OCI-LY1 (cell line): Measurements from ENCODE around the gene PPCDC.

Source experiments
- H2AFZ ChIP-seq: fragments of 200-600 bp; sonication (generic), shearing (Covaris generic); 2 replicates; pipeline ENCODE4 v1.6.0; 2014; ENCODE audit warnings: antibody characterized with exemption, mild to moderate bottlenecking, low read length
- H3F3A ChIP-seq: fragments of 200-600 bp; sonication (generic), shearing (Covaris generic); 2 replicates; pipeline ENCODE4 v1.6.0; 2014; ENCODE audit warnings: mild to moderate bottlenecking, antibody characterized with exemption, low read length, moderate library complexity; ENCODE audit not compliant: insufficient read depth
- H3K27ac ChIP-seq: fragments of 200-600 bp; sonication (generic); 2 replicates; pipeline ENCODE4 v1.5.1; 2014; ENCODE audit warnings: low read length, mixed run types, mild to moderate bottlenecking, low read depth; ENCODE audit not compliant: poor library complexity, severe bottlenecking
- H3K27me3 ChIP-seq: fragments of 200-600 bp; sonication (generic); 2 replicates; pipeline ENCODE4 v1.6.0; 2014; ENCODE audit warnings: antibody characterized with exemption, mild to moderate bottlenecking, low read length, moderate library complexity; ENCODE audit not compliant: insufficient read depth
- H3K36me3 ChIP-seq: fragments of 200-600 bp; sonication (generic); 2 replicates; pipeline ENCODE4 v1.6.1; 2014; ENCODE audit warnings: mild to moderate bottlenecking, antibody characterized with exemption, low read length, moderate library complexity, mixed read lengths; ENCODE audit not compliant: insufficient read depth
- H3K4me1 ChIP-seq: fragments of 200-600 bp; sonication (generic); 2 replicates; pipeline ENCODE4 v1.5.1; 2014; ENCODE audit warnings: mild to moderate bottlenecking, low read length, moderate library complexity; ENCODE audit not compliant: insufficient read depth, severe bottlenecking
- H3K4me2 ChIP-seq: fragments of 200-600 bp; sonication (generic), shearing (Covaris generic); 2 replicates; pipeline ENCODE4 v1.6.1; 2014; ENCODE audit warnings: low read length
- H3K4me3 ChIP-seq: fragments of 200-600 bp; sonication (generic); 2 replicates; pipeline ENCODE4 v1.5.1; 2014; ENCODE audit warnings: low read length, low read depth, mild to moderate bottlenecking, mixed read lengths; ENCODE audit not compliant: poor library complexity, severe bottlenecking
- H3K79me2 ChIP-seq: fragments of 200-600 bp; shearing (Covaris generic); 2 replicates; pipeline ENCODE4 v1.6.1; 2016; ENCODE audit warnings: mixed run types, low read length, mixed read lengths; ENCODE audit not compliant: insufficient read depth
- H3K9ac ChIP-seq: fragments of 200-600 bp; sonication (generic), shearing (Covaris generic); 2 replicates; pipeline ENCODE4 v1.6.1; 2014; ENCODE audit warnings: mild to moderate bottlenecking, low read length, mixed read lengths
- H3K9me2 ChIP-seq: fragments of 200-600 bp; sonication (generic), shearing (Covaris generic); 2 replicates; pipeline ENCODE4 v1.6.1; 2014; ENCODE audit warnings: low read depth, mild to moderate bottlenecking, low read length, mixed read lengths
- H3K9me3 ChIP-seq: fragments of 200-600 bp; shearing (Covaris generic); 2 replicates; pipeline ENCODE4 v1.6.1; 2014; ENCODE audit warnings: low read length, mixed read lengths
- H4K20me1 ChIP-seq: fragments of 200-600 bp; sonication (generic), shearing (Covaris generic); 2 replicates; pipeline ENCODE4 v1.6.0; 2016; ENCODE audit warnings: mild to moderate bottlenecking, low read length; ENCODE audit not compliant: insufficient read depth
- EZH2 ChIP-seq: fragments of 200-600 bp; sonication (generic), shearing (Covaris generic); IDR thresholded peaks from 2 replicates; pipeline ENCODE4 v1.8.0; 2017; ENCODE audit warnings: borderline replicate concordance, mixed run types, mild to moderate bottlenecking, antibody characterized with exemption, low read length, moderate library complexity, mixed read lengths
- TF ChIP-seq, protein P1 (sequence below): fragments of 200-600 bp; sonication (generic), shearing (Covaris generic); IDR thresholded peaks from 2 replicates; pipeline ENCODE4 v1.5.1; 2017; ENCODE audit warnings: mild to moderate bottlenecking, antibody characterized with exemption, low read length, moderate library complexity, mixed read lengths

PPCDC gene

GRCh38 chr15:74997543-74997942 is 25.8 kb upstream of the PPCDC start:
- peak overlapping the region; percentile 94 for H3K4me3 ChIP-seq
- no peaks in the 10 kb centered on the region for H3K9me3 ChIP-seq
- no peak for TF ChIP-seq EZH2
- TF ChIP-seq, protein P1, sequence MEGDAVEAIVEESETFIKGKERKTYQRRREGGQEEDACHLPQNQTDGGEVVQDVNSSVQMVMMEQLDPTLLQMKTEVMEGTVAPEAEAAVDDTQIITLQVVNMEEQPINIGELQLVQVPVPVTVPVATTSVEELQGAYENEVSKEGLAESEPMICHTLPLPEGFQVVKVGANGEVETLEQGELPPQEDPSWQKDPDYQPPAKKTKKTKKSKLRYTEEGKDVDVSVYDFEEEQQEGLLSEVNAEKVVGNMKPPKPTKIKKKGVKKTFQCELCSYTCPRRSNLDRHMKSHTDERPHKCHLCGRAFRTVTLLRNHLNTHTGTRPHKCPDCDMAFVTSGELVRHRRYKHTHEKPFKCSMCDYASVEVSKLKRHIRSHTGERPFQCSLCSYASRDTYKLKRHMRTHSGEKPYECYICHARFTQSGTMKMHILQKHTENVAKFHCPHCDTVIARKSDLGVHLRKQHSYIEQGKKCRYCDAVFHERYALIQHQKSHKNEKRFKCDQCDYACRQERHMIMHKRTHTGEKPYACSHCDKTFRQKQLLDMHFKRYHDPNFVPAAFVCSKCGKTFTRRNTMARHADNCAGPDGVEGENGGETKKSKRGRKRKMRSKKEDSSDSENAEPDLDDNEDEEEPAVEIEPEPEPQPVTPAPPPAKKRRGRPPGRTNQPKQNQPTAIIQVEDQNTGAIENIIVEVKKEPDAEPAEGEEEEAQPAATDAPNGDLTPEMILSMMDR, result no peak
- no peaks in the 10 kb centered on the region for H3K27me3 ChIP-seq
- H3K9ac ChIP-seq, result no peak overlapping the region
- peak overlapping the region; percentile 67; the same call in 1 of the 2 replicates for H3K4me2 ChIP-seq
- no peaks in the 10 kb centered on the region for H3F3A ChIP-seq
- H3K36me3 ChIP-seq, result peaks cover 16% of the 10 kb centered on the region
- no peaks in the 10 kb centered on the region for H4K20me1 ChIP-seq
- no peaks in the 10 kb centered on the region for H3K79me2 ChIP-seq
- no peaks in the 10 kb centered on the region for H3K9me2 ChIP-seq
- peak overlapping the region; percentile 58 for H3K27ac ChIP-seq
- H2AFZ ChIP-seq, result no peak overlapping the region
- H3K4me1 ChIP-seq, result peaks cover 37% of the 10 kb centered on the region

DNA sequence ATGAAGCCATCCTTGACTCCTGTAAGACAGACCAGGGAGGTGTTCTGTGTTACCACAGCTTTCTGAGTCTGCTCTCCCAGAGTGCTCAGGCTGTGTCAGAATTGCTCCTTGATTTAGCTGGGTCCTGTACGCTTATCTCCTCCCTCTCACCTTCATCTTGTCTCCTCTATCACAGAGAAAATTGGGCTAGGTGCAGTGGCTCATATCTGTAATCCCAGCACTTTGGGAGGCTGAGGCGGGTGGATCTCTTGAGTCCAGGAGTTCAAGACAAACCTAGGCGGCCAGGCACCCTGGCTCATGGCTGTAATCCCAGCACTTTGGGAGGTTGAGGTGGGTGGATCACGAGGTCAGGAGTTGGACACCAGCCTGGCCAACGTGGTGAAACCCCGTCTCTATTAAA is 22.1 kb upstream of the PPCDC start:
- peaks cover 23% of the 10 kb centered on the region for H3K36me3 ChIP-seq
- no peak overlapping the region for H3K4me2 ChIP-seq
- no peaks in the 10 kb centered on the region for H3K27me3 ChIP-seq
- H3K27ac ChIP-seq, result no peak overlapping the region
- no peak overlapping the region for H3K9ac ChIP-seq
- H2AFZ ChIP-seq, result no peak overlapping the region
- H3K4me1 ChIP-seq, result peaks cover 32% of the 10 kb centered on the region
- no peak overlapping the region for H3K4me3 ChIP-seq
- no peaks in the 10 kb centered on the region for H3F3A ChIP-seq
- H4K20me1 ChIP-seq, result no peaks in the 10 kb centered on the region
- H3K9me3 ChIP-seq, result no peaks in the 10 kb centered on the region
- no peaks in the 10 kb centered on the region for H3K79me2 ChIP-seq
- H3K9me2 ChIP-seq, result no peaks in the 10 kb centered on the region
- TF ChIP-seq, protein P1, result no peak
- TF ChIP-seq EZH2, result no peak

- Histone ChIP-seq H3K9me2 (no peaks in the 10 kb centered on the region), H2AFZ (no peak overlapping the region), H3K27ac (no peak overlapping the region), H3K9me3 (no peaks in the 10 kb centered on the region), H4K20me1 (no peaks in the 10 kb centered on the region), H3K36me3 (peaks cover 18% of the 10 kb centered on the region), H3F3A (no peaks in the 10 kb centered on the region), H3K4me1 (peaks cover 29% of the 10 kb centered on the region), H3K27me3 (no peaks in the 10 kb centered on the region), H3K9ac (no peak overlapping the region), H3K79me2 (no peaks in the 10 kb centered on the region), H3K4me3 (no peak overlapping the region), H3K4me2 (no peak overlapping the region)
- no peak for TF ChIP-seq EZH2
- TF ChIP-seq, protein P1, result no peak
Measured at GRCh38 chr15:75002398-75002797, 21.0 kb upstream of the PPCDC start.
